WI38 (cell line): ENCODE results near the gene ZNF135.

ENCODE experiments used
- H3K4me3 ChIP-seq: 2 replicates; pipeline ENCODE4 v1.5.1; 2011; ENCODE audit warnings: low read depth, mild to moderate bottlenecking, control low read depth, low read length
- CTCF ChIP-seq: IDR thresholded peaks from 2 replicates; pipeline ENCODE4 v1.5.1; 2012; ENCODE audit warnings: low read depth, mild to moderate bottlenecking, control low read depth, low read length

Gene ZNF135

GRCh38 chr19:58108546-58108817 lies 49.4 kb downstream of the ZNF135 start:
- H3K4me3 ChIP-seq, result no peak overlapping the region

GRCh38 chr19:58117841-58118575 lies 58.9 kb downstream of the ZNF135 start:
- H3K4me3 ChIP-seq, result no peak overlapping the region

More at GRCh38 chr19:58108546-58108817, 49.4 kb downstream of the ZNF135 start:
- TF ChIP-seq CTCF, result no peak

GRCh38 chr19:58118979-58119733 lies 60.1 kb downstream of the ZNF135 start:
- no peak for TF ChIP-seq CTCF
- no peak overlapping the region for H3K4me3 ChIP-seq

More at GRCh38 chr19:58117841-58118575, 58.9 kb downstream of the ZNF135 start:
- TF ChIP-seq CTCF, result no peak
